ENCODE measurements around the gene ITGA1.

The ITGA1 gene

GRCh38 chr5:52773342-52773741 is 14.4 kb upstream of the ITGA1 start:
- DNase-seq: no peak

GRCh38 chr5:52774005-52774410 is 13.7 kb upstream of the ITGA1 start:
- DNase-seq: no peak

GRCh38 chr5:52776116-52776515 is 11.6 kb upstream of the ITGA1 start:
- DNase-seq: no peak

- no peak for DNase-seq
These were observed 10.5 kb upstream of the ITGA1 start for GRCh38 chr5:52777186-52777585.

- no peak for DNase-seq
These were observed 8.9 kb upstream of the ITGA1 start for GRCh38 chr5:52778781-52779180.

GRCh38 chr5:52779213-52779612 is 8.5 kb upstream of the ITGA1 start:
- DNase-seq: no peak

GRCh38 chr5:52783226-52783959 is 4.3 kb upstream of the ITGA1 start:
- no peak for DNase-seq

GRCh38 chr5:52784737-52785136 is 3.0 kb upstream of the ITGA1 start:
- DNase-seq: no peak

- no peak for DNase-seq
These were observed 1.3 kb upstream of the ITGA1 start for GRCh38 chr5:52786391-52786790.

- DNase-seq: no peak
These were observed 642 bp upstream of the ITGA1 start for GRCh38 chr5:52786949-52787599.

- DNase-seq: no peak
These were observed 747 bp downstream of the ITGA1 start for GRCh38 chr5:52788505-52788821.

- no peak for DNase-seq
These were observed 1.7 kb downstream of the ITGA1 start for GRCh38 chr5:52789378-52789777.

- no peak for DNase-seq
These were observed 2.1 kb downstream of the ITGA1 start for GRCh38 chr5:52789851-52790250.

GRCh38 chr5:52791366-52791765 is 3.6 kb downstream of the ITGA1 start:
- DNase-seq: no peak

- no peak for DNase-seq
These were observed 6.8 kb downstream of the ITGA1 start for GRCh38 chr5:52794519-52794918.

- DNase-seq: no peak
These were observed 8.3 kb downstream of the ITGA1 start for GRCh38 chr5:52796031-52796430.

GRCh38 chr5:52796516-52797103 is 8.9 kb downstream of the ITGA1 start:
- DNase-seq: no peak

GRCh38 chr5:52798938-52799337 is 11.2 kb downstream of the ITGA1 start:
- DNase-seq: no peak

- DNase-seq: no peak
These were observed 11.8 kb downstream of the ITGA1 start for GRCh38 chr5:52799358-52799982.

GRCh38 chr5:52799983-52800393 is 12.3 kb downstream of the ITGA1 start:
- peak; percentile 94 for DNase-seq

GRCh38 chr5:52800394-52801213 is 12.9 kb downstream of the ITGA1 start:
- DNase-seq: no peak

- no peak for DNase-seq
These were observed 13.6 kb downstream of the ITGA1 start for GRCh38 chr5:52801329-52801728.

Data from NCI-H2171 (cell line).